NCI-H2029 treated with DMSO at 0.1 percent for 48 hours (cell line): Measurements from ENCODE around the gene HLA-E.
"Not testable (repeated sequence)": the region's sequence is repeated elsewhere in the genome, so short reads cannot be mapped to it uniquely, and the experiment has no call there.

ENCODE experiments used
- DNase-seq: peaks from one replicate; lab custom pipeline; 2025; lab: John Stamatoyannopoulos, UW

The HLA-E gene

DNA sequence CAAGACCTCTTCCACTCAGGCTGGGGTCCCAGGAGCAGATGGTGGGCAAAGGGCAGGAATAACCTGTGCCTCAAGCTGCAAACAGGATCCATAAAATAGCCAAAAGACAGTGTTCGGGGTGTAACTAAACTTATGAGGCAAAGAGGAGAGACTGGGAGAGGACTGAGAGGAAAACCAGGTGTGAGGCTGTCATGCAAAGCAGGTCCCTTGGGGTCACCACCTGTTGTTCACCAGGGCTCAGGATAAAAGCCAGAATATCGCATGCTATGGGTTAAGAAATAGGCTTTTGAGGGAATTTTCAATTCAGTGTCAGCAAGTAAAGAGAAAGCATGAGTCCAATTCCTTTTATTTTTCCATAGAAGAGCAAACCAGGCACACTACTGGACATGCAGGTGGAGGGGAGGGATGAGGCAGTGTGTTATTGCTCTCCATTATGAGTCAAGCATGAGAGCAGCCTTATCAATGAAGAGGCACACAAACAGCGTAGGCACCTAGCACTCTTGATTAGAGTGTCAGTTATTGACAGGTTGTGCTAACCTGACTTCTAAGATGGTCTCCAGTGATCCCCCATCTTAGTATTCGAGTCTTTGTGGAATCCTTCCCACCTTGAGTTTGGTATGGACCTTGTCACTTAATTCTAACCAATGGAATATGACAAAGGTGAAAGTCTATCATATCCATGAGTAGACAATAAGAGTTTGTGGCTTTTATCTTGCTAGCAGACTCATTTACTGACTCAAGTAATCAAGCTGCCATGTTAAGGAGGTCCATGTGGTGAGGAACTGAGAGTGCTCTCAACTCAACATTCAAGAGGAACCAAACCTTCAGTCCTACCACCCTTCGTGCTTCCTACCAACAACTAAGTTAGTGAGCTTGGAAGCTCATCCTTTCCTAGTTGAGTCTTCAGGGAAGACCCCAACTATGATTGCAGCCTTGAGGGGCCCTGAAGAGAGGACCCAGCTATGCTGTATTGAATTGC, 18.8 kb downstream of the HLA-E start:
- no peak for DNase-seq

DNA sequence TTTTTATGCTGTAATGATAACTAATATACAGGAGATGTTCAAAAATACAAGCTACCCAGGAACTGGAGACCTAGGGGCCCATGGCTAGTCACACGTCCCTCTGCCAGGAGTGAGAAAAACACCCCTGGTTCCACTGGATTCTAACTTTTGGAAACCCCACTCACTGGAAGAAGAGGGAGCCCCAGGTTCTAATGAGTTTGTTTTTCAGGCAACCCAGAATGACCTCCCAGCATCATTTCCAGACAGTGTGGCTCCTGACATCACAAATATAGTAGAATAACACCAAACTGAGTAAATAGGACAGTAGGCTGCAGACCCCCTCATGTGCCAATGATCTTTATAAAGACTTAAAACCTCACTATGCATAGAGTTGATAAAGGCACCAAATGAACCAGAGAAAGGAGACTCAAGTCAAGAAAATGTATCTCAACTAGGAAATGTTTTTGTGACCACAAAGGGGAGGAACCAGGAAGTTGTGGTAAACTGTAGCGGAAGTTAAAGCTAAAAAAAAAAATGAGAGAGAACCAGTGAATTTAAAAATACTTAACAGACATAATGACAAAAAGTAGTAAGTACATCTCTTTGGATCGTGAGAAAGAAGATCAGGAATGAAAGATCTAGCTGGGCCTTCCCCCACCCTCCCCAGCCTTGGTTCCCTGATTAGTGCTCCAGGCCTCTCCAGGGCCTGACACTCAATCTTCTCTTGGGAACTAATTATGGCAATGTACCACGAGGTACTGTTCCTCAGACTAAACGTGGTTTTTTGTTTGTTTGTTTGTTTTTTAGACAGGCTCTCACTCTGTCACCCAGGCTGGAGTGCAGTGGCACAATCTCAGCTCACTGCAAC, 19.8 kb downstream of the HLA-E start:
- no peak for DNase-seq

DNA sequence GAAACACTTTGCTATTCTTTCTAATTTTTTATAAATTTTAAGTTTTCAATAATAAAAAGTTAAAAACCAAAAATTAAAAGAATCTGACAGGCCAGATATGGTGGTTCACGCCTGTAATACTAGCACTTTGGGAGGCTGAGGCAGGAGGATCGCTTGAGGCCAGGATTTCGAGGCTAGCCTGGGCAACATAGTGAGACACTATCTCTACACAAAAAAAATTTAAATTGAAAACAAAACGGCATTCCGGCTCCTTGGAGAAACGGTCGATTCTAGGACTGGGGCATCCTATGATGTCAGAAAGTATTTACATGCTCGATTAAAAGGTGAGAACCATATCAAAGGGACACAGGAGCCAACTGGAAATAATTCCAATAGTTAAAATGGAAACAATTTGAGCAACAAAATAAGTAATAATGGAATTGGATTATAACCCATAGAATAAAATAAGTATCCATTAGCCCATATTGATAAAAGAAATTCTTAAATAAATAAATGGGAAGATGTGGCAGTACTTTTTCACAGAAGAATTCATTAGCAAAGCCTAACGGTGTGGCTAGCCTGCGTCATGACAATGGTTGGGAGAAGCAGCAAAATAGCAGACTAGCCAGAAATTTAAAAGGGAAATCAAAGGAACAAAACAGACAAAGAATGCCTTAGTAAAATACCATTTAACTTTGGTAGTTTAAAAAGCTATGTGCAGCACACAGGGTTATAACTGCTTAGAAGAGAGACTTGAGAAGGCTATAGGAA, 21.3 kb downstream of the HLA-E start:
- no peak for DNase-seq

DNA sequence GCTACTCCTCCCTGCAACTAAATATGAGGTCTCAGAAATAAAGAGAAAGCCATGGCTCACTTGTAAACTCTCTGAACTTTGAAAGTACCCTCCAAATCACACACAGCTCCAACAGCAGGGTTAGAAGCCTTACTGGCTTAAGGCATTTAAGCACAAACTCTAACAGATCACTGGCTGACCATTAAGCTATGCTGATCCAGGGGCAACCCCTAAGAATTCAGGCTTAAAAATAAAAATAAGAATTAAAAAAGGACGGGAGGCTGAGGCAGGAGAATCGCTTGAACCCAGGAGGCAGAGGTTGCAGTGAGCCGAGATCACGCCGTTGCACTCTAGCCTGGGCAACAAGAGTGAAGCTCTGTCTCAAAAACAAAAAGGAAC, 21.8 kb downstream of the HLA-E start:
- no peak for DNase-seq

GRCh38 chr6:30513451-30513850, 24.1 kb downstream of the HLA-E start:
- DNase-seq = no peak

- no peak for DNase-seq
These were observed 25.8 kb downstream of the HLA-E start for GRCh38 chr6:30515106-30515505.

DNA sequence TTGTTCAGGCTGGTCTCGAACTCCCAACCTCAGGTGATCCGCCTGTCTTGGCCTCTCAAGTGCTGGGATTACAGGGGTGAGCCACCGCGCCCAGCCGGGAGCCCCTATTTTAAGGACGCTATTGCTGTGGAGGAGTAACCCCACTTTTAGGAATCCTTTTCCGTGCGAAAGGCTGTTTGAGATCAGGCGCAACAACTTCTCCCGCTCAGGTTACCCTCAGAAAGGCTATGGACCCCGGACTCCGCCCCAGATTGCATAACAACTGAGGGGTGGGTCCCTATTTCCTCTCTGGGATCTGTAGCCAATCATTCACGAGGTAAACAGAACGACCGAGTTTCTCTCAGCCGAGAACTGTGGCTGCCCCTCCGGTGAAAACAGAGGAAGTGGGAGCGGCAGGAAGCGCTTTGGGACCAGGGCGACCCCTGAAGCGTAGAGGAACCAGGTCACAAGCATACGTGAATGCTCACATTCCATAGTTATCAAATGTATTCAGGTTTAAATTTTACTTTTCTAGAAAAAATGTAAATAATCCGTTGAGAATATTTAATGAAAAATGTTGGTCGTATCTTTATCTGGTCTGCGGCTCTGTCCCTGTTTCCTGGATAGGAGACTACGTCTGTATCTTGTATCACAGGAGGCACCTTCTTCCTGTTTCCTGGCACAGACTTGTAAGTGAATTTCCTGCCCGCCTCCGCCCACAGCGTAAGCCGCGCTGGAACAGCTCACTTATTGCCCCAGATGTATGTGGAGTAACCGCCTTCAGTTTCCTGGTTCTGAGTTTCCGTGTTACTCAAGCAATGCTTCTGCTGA, 26.8 kb downstream of the HLA-E start:
- peak; percentile 61 for DNase-seq

- not testable (repeated sequence) for DNase-seq
These were observed 27.4 kb downstream of the HLA-E start for GRCh38 chr6:30516754-30517076.

DNA sequence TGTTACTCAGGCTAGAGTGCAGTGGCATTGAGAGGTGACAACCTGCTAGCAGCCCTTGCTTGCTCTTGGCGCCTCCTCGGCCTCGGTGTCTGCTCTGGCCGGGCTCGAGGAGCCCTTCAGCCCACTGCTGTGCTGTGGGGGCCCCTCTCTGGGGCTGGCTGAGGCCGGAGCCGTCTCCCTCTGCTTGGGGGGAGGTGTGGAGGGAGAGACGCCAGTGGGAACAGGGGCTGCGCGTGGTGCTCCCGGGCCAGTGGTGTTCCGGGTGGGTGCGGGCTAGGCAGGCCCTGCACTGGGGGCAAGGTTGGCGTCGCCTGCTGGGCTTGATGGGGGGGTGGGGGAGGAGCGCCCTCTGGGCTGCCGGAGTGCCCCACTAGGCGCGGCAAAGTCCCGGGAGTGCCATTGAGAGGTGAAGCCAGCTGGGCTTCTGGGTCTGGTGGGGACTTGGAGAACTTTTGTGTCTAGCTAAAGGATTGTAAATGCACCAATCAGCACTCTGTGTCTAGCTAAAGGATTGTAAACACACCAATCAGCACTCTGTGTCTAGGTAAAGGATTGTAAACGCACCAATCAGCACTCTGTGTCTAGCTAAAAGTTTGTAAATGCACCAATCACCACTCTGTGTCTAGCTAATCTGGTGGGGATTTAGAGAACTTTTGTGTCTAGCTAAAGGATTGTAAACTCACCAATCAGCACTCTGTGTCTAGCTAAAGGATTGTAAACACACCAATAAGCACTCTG, 28.6 kb downstream of the HLA-E start:
- not testable (repeated sequence) for DNase-seq

GRCh38 chr6:30518505-30519145, 29.3 kb downstream of the HLA-E start:
- DNase-seq = not testable (repeated sequence)

DNA sequence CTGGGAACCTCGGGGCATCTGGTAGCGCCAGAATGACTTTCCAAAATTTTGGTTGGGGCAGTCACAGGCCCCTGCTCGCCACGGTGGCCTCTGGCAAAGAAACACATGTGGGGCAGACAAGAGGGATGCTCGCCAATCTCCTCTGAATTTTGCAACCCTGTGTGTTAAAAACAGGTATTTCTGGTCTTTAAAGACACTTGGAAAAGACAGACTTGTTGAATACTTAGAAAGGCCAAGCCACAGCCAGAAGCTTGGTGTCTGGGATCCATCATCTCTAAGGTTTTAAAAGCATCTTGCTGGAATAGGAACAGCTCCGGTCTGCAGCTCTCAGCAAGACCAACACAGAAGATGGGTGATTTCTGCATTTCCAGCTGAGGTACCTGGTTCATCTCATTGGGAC, 31.2 kb downstream of the HLA-E start:
- no peak for DNase-seq

GRCh38 chr6:30521082-30521481, 31.8 kb downstream of the HLA-E start:
- not testable (repeated sequence) for DNase-seq

DNA sequence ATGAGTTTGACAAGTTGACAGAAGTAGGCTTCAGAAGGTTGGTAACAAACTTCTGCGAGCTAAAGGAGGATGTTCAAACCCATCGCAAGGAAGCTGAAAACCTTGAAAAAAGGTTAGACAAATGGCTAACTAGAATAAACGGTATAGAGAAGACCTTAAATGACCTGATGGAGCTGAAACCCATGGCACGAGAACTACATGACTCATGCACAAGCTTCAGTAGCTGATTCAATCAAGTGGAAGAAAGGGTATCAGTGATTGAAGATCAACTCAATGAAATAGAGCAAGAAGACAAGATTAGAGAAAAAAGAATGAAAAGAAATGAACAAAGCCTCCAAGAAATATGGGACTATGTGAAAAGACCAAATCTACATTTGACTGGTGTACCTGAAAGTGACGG, 32.6 kb downstream of the HLA-E start:
- not testable (repeated sequence) for DNase-seq

- DNase-seq = not testable (repeated sequence)
These were observed 37.1 kb downstream of the HLA-E start for GRCh38 chr6:30526444-30526843.

DNA sequence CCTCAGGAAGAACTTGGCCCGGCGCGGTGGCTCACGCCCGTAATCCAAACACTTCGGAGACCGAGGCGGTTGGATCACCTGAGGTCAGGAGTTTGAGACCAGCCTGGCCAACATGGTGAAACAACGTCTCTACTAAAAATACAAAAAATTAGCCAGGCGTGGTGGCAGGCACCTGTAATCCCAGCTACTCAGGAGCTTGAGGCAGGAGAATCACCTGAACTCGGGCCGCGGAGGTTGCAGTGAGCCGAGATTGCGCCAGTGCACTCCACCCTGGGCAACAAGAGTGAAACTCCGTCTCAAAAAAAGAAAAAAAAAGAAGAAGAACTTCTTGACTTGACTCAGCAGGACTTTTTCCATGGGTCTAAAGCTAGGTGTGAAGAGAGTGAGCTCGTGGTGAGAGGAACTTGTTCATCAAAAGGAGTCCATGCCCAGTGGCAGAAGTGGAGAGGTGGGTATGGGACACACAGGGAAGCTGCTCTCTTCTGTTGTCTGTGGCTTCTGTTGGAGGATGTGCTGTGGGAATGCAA, 40.1 kb downstream of the HLA-E start:
- DNase-seq = not testable (repeated sequence)

GRCh38 chr6:30530014-30530413, 40.7 kb downstream of the HLA-E start:
- no peak for DNase-seq

DNA sequence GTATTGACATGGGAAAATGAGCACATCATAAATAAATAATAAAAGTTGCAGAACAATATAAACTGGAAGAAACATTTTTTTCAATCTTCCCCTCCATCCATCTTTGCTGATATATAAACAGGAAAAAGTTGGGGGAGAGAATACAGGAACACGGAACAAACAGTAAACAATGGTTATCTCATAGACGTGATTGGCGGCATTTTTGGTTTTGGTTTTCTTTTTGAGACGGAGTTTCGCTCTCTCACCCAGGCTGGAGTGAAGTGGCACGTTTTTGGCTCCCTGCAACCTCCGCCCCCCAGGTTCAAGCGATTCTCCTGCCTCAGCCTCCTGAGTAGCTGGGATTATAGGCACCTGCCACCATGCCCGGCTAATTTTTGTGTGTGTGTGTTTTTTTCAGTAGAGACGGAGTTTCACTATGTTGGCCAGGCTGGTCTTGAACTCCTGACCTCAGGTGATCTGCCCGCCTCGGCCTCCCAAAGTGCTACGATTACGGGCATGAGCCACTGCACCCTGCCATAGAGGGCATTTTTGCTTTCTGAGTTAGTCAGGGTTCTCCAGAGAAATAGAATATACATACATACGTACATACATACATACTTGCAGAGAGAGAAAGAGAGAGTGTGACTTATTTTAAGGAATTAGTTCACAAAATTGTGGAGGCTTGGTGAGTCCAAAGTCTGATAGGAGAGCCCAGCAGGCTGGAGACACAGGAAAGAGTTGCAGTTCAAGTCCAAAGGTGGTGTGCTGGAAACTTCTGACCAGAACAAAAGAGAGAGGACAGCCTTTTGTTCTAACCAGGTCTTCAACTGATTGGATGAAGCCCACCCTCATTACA, 44.4 kb downstream of the HLA-E start:
- DNase-seq = no peak

GRCh38 chr6:30537931-30538330, 48.6 kb downstream of the HLA-E start:
- DNase-seq = no peak
